ENCODE measurements around the gene LAPTM5. TPM values are rescaled to one million over a fixed set of nuclear protein-coding genes. Genes with fewer than 3 reads are reported as not detected.

Gene LAPTM5
- total RNA-seq, 2 donors from 2014 or later = 14.9 to 39.1 TPM

DNA sequence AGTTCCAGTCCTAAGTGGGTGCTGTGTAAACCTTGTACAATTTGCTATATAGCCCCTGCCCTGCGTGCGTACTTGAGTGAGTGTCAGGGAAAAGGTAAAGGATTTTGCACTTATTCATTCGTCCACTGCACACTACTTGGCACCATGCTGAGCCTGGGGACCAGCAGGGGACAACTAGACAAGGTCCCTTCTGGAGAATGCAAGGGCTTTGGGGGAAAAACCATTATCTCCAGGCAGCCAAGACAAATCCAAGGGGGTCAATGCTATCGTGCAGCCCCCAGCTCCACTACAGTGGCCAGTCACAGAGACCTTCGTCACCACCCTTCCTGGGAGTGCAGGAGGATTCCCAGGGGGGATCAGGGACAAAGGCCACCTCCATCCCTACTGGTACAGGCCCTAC lies 73.9 kb downstream of the LAPTM5 start:
- intact Hi-C loops (cut with DNase I) = no loop called here
- H3K27me3 ChIP-seq (replicated peaks; ENCODE audit: insufficient read depth) = no peaks in the 10 kb centered on the region
- WGBS = 84% methylated on average over 5 of the region's 5 CpGs
- H3K4me1 ChIP-seq (replicated peaks) = no peaks in the 10 kb centered on the region
- no peak overlapping the region for H3K4me3 ChIP-seq
- no peaks in the 10 kb centered on the region for H3K9me3 ChIP-seq
- H3K36me3 ChIP-seq = no peaks in the 10 kb centered on the region
- TF ChIP-seq, protein P1, sequence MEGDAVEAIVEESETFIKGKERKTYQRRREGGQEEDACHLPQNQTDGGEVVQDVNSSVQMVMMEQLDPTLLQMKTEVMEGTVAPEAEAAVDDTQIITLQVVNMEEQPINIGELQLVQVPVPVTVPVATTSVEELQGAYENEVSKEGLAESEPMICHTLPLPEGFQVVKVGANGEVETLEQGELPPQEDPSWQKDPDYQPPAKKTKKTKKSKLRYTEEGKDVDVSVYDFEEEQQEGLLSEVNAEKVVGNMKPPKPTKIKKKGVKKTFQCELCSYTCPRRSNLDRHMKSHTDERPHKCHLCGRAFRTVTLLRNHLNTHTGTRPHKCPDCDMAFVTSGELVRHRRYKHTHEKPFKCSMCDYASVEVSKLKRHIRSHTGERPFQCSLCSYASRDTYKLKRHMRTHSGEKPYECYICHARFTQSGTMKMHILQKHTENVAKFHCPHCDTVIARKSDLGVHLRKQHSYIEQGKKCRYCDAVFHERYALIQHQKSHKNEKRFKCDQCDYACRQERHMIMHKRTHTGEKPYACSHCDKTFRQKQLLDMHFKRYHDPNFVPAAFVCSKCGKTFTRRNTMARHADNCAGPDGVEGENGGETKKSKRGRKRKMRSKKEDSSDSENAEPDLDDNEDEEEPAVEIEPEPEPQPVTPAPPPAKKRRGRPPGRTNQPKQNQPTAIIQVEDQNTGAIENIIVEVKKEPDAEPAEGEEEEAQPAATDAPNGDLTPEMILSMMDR (IDR thresholded peaks at IDR 0.05) = no peak
- no peak for TF ChIP-seq POLR2A (IDR thresholded peaks at IDR 0.05)
- TF ChIP-seq POLR2AphosphoS5 (IDR thresholded peaks at IDR 0.05) = no peak
- DNase-seq (ENCODE audit: low spot score) = no peak
- H3K27ac ChIP-seq = no peak overlapping the region

Small RNA genes within 50 kb of the gene (microRNA-seq; reads per million reads assigned to microRNA genes)
- gene MIR4420 = not detected

Small RNA genes within 50 kb of the gene (small RNA-seq; reads per million reads assigned to genes)
- 0 reads per million in 2 donors for gene MIR4420

Other genes with a start within 250 kb of the LAPTM5 start
- under 1 TPM in 1 of 2 donors, not detected in 1; 0.34 TPM for gene MATN1, start 34.2 kb downstream of the LAPTM5 start, total RNA-seq
- 10 to 100 TPM; 25.5 to 39.6 TPM for gene SDC3, start 151.0 kb upstream of the LAPTM5 start, total RNA-seq

Measured in prostate gland (tissue), 2 donors.